D721Med (cell line): ENCODE data around the gene MATN1.

ENCODE experiments used
- DNase-seq: peaks from one replicate; pipeline ENCODE4 v3.0.0; 2011; ENCODE audit warnings: low spot score; ENCODE audit not compliant: insufficient read length
- FAIRE-seq: peaks from 2 replicates; lab custom pipeline; 2011; peaks lifted over from hg19 to GRCh38; lab: Jason Lieb, UNC
- CTCF ChIP-seq: IDR thresholded peaks from 2 replicates; pipeline ENCODE4 v1.5.1; 2012; ENCODE audit warnings: mild to moderate bottlenecking, control low read depth; ENCODE audit not compliant: insufficient read depth; ENCODE audit errors: missing control alignments

Gene MATN1

GRCh38 chr1:30751830-30752650 lies 28.7 kb upstream of the MATN1 start:
- DNase-seq (no peak), FAIRE-seq (no peak)
- TF ChIP-seq CTCF: no peak

- no peak for FAIRE-seq
- DNase-seq: no peak
- TF ChIP-seq CTCF: no peak
These were observed 27.4 kb upstream of the MATN1 start for GRCh38 chr1:30750731-30751291.

GRCh38 chr1:30749691-30750583 lies 26.6 kb upstream of the MATN1 start:
- FAIRE-seq (no peak), DNase-seq (no peak)
- no peak for TF ChIP-seq CTCF

GRCh38 chr1:30748699-30749401 lies 25.5 kb upstream of the MATN1 start:
- no peak for TF ChIP-seq CTCF
- FAIRE-seq (no peak), DNase-seq (no peak)

GRCh38 chr1:30748098-30748698 lies 24.8 kb upstream of the MATN1 start:
- DNase-seq (no peak), FAIRE-seq (no peak)
- no peak for TF ChIP-seq CTCF
